ENCODE measurements around the gene TPM2.
A peak's percentile ranks its signal among the peaks of the same experiment; 100 is the strongest.

DNA sequence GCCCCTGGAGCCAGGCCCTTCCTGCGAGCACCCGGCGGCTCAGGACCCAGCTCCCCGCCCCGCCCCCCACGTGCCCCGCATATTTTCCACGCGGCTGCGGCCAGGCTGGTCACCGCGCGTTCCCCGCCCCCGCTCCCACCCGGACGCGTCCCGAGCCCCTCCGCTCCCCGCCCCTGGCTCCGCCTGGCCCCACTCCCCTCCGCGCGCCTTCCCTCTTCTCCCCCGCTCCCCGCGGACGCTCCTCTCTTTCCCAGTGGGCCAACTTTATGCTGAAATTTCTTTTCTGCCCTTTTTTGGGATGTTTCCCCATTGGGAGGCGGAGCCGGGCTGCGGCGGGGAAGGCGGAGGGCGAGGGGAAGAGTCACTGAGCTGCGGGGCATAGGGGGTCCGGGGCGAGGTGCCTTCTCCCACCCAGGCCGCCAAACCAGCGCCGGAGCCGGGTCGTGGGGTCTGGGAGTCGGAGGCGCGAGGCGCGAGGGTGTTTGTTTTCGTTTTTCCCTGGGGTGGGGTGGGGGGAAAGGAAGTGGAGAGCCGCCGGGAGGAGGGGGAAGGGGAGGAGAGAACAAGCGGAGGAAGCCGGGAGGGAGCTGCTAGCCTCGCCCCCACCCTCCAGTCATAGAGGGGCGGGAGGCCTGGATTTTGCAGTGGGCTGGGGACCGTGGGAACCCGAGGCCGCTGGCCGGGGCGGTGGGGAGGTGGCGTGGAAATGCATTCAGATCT, 1.0 kb upstream of the TPM2 start:
- no peak for TF ChIP-seq OSR1 (CRISPR knock-in tag; IDR thresholded peaks at IDR 0.05)
- TF ChIP-seq RARB (CRISPR knock-in tag; IDR thresholded peaks at IDR 0.05), result no peak
- no peak for TF ChIP-seq TOX (CRISPR knock-in tag; IDR thresholded peaks at IDR 0.05; ENCODE audit: borderline replicate concordance)
- no peak for TF ChIP-seq ZFP3 (CRISPR knock-in tag; IDR thresholded peaks at IDR 0.05)
- TF ChIP-seq, protein P1, sequence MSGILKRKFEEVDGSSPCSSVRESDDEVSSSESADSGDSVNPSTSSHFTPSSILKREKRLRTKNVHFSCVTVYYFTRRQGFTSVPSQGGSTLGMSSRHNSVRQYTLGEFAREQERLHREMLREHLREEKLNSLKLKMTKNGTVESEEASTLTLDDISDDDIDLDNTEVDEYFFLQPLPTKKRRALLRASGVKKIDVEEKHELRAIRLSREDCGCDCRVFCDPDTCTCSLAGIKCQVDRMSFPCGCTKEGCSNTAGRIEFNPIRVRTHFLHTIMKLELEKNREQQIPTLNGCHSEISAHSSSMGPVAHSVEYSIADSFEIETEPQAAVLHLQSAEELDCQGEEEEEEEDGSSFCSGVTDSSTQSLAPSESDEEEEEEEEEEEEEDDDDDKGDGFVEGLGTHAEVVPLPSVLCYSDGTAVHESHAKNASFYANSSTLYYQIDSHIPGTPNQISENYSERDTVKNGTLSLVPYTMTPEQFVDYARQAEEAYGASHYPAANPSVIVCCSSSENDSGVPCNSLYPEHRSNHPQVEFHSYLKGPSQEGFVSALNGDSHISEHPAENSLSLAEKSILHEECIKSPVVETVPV (CRISPR knock-in tag; IDR thresholded peaks at IDR 0.05), result no peak
- no peak for TF ChIP-seq GLIS3 (CRISPR knock-in tag; IDR thresholded peaks at IDR 0.05)
- TF ChIP-seq, protein P2, sequence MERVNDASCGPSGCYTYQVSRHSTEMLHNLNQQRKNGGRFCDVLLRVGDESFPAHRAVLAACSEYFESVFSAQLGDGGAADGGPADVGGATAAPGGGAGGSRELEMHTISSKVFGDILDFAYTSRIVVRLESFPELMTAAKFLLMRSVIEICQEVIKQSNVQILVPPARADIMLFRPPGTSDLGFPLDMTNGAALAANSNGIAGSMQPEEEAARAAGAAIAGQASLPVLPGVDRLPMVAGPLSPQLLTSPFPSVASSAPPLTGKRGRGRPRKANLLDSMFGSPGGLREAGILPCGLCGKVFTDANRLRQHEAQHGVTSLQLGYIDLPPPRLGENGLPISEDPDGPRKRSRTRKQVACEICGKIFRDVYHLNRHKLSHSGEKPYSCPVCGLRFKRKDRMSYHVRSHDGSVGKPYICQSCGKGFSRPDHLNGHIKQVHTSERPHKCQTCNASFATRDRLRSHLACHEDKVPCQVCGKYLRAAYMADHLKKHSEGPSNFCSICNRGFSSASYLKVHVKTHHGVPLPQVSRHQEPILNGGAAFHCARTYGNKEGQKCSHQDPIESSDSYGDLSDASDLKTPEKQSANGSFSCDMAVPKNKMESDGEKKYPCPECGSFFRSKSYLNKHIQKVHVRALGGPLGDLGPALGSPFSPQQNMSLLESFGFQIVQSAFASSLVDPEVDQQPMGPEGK (CRISPR knock-in tag; IDR thresholded peaks at IDR 0.05; ENCODE audit: borderline replicate concordance), result peak; percentile 86; the same call in 1 of the 2 replicates
- no peak for TF ChIP-seq ARNTL (CRISPR knock-in tag; IDR thresholded peaks at IDR 0.05; ENCODE audit: borderline replicate concordance, low read depth)
- TF ChIP-seq CSDC2 (CRISPR knock-in tag; IDR thresholded peaks at IDR 0.05), result no peak
- TF ChIP-seq ZFP30 (CRISPR knock-in tag; IDR thresholded peaks at IDR 0.05), result no peak
- TF ChIP-seq, protein P3, sequence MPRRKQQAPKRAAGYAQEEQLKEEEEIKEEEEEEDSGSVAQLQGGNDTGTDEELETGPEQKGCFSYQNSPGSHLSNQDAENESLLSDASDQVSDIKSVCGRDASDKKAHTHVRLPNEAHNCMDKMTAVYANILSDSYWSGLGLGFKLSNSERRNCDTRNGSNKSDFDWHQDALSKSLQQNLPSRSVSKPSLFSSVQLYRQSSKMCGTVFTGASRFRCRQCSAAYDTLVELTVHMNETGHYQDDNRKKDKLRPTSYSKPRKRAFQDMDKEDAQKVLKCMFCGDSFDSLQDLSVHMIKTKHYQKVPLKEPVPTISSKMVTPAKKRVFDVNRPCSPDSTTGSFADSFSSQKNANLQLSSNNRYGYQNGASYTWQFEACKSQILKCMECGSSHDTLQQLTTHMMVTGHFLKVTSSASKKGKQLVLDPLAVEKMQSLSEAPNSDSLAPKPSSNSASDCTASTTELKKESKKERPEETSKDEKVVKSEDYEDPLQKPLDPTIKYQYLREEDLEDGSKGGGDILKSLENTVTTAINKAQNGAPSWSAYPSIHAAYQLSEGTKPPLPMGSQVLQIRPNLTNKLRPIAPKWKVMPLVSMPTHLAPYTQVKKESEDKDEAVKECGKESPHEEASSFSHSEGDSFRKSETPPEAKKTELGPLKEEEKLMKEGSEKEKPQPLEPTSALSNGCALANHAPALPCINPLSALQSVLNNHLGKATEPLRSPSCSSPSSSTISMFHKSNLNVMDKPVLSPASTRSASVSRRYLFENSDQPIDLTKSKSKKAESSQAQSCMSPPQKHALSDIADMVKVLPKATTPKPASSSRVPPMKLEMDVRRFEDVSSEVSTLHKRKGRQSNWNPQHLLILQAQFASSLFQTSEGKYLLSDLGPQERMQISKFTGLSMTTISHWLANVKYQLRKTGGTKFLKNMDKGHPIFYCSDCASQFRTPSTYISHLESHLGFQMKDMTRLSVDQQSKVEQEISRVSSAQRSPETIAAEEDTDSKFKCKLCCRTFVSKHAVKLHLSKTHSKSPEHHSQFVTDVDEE (CRISPR knock-in tag; IDR thresholded peaks at IDR 0.05), result no peak
- TF ChIP-seq, protein P4, sequence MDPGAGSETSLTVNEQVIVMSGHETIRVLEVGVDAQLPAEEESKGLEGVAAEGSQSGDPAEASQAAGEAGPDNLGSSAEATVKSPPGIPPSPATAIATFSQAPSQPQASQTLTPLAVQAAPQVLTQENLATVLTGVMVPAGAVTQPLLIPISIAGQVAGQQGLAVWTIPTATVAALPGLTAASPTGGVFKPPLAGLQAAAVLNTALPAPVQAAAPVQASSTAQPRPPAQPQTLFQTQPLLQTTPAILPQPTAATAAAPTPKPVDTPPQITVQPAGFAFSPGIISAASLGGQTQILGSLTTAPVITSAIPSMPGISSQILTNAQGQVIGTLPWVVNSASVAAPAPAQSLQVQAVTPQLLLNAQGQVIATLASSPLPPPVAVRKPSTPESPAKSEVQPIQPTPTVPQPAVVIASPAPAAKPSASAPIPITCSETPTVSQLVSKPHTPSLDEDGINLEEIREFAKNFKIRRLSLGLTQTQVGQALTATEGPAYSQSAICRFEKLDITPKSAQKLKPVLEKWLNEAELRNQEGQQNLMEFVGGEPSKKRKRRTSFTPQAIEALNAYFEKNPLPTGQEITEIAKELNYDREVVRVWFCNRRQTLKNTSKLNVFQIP (CRISPR knock-in tag; IDR thresholded peaks at IDR 0.05; ENCODE audit: borderline replicate concordance, low read depth), result no peak
- TF ChIP-seq, protein P5, sequence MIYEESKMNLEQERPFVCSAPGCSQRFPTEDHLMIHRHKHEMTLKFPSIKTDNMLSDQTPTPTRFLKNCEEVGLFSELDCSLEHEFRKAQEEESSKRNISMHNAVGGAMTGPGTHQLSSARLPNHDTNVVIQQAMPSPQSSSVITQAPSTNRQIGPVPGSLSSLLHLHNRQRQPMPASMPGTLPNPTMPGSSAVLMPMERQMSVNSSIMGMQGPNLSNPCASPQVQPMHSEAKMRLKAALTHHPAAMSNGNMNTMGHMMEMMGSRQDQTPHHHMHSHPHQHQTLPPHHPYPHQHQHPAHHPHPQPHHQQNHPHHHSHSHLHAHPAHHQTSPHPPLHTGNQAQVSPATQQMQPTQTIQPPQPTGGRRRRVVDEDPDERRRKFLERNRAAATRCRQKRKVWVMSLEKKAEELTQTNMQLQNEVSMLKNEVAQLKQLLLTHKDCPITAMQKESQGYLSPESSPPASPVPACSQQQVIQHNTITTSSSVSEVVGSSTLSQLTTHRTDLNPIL (CRISPR knock-in tag; IDR thresholded peaks at IDR 0.05; ENCODE audit: low read depth), result no peak
- no peak for TF ChIP-seq ISL1 (CRISPR knock-in tag; IDR thresholded peaks at IDR 0.05)
